HepG2 (cell line): Measurements from ENCODE around the gene ZNFX1. TPM values are rescaled to one million over a fixed set of nuclear protein-coding genes. Genes with fewer than 3 reads are reported as not detected.

Experiments
- ELF1 ChIP-seq: sonication (generic); formaldehyde crosslinking; IDR thresholded peaks from 2 replicates; pipeline ENCODE4 v1.4.0; 2020; ENCODE audit warnings: missing genetic modification reagents
- FOXC1 ChIP-seq: sonication (generic); formaldehyde crosslinking; IDR thresholded peaks from 2 replicates; pipeline ENCODE4 v1.8.0; 2022; ENCODE audit warnings: mild to moderate bottlenecking, missing genetic modification reagents, borderline replicate concordance
- GTF3A ChIP-seq: sonication (generic); formaldehyde crosslinking; conservative IDR thresholded peaks from 2 replicates; pipeline ENCODE4 v1.4.0; 2020; ENCODE audit warnings: mild to moderate bottlenecking, missing genetic modification reagents
- GZF1 ChIP-seq: sonication (generic); formaldehyde crosslinking; IDR thresholded peaks from 2 replicates; pipeline ENCODE4 v1.5.1; 2020; ENCODE audit warnings: mild to moderate bottlenecking, missing genetic modification reagents
- HIVEP1 ChIP-seq: sonication (generic); formaldehyde crosslinking; IDR thresholded peaks from 2 replicates; pipeline ENCODE4 v1.4.0; 2020; ENCODE audit warnings: mild to moderate bottlenecking, missing genetic modification reagents
- IRX3 ChIP-seq: sonication (generic); formaldehyde crosslinking; IDR thresholded peaks from 2 replicates; pipeline ENCODE4 v1.8.1; 2023; ENCODE audit warnings: mild to moderate bottlenecking, low read depth, missing genetic modification reagents, borderline replicate concordance
- PCBP1 ChIP-seq: fragments of 200-400 bp; formaldehyde crosslinking; IDR thresholded peaks from 2 replicates; pipeline ENCODE4 v1.6.1; 2017; ENCODE audit warnings: mild to moderate bottlenecking, low read depth, low read length, borderline replicate concordance
- SRSF4 ChIP-seq: fragments of 200-400 bp; formaldehyde crosslinking; IDR thresholded peaks from one replicate; pipeline ENCODE4 v1.6.1; 2018; ENCODE audit warnings: mild to moderate bottlenecking, low read depth, low read length, moderate library complexity; ENCODE audit not compliant: poor library complexity, severe bottlenecking
- TCF7 ChIP-seq: sonication (generic); IDR thresholded peaks from 2 replicates; pipeline ENCODE4 v1.6.1; 2016; ENCODE audit warnings: antibody characterized with exemption, low read depth
- THAP11 ChIP-seq: IDR thresholded peaks from 2 replicates; pipeline ENCODE4 v1.6.1; 2016; ENCODE audit warnings: missing biosample characterization, missing genetic modification reagents
- YEATS2 ChIP-seq: sonication (generic); formaldehyde crosslinking; IDR thresholded peaks from 2 replicates; pipeline ENCODE4 v1.4.0; 2020; ENCODE audit warnings: missing genetic modification reagents, borderline replicate concordance
- ZFP82 ChIP-seq: sonication (generic); formaldehyde crosslinking; IDR thresholded peaks from 2 replicates; pipeline ENCODE4 v1.5.1; 2020; ENCODE audit warnings: mild to moderate bottlenecking, missing genetic modification reagents, borderline replicate concordance
- ZNF138 ChIP-seq: sonication (generic); formaldehyde crosslinking; IDR thresholded peaks from 2 replicates; pipeline ENCODE4 v1.5.0; 2020; ENCODE audit warnings: mild to moderate bottlenecking, low read depth, missing genetic modification reagents
- ZNF143 ChIP-seq: sonication (generic); formaldehyde crosslinking; IDR thresholded peaks from 2 replicates; pipeline ENCODE4 v1.4.0; 2020; ENCODE audit warnings: missing genetic modification reagents
- ZNF737 ChIP-seq: sonication (generic); formaldehyde crosslinking; IDR thresholded peaks from 2 replicates; pipeline ENCODE4 v1.5.0; 2020; ENCODE audit warnings: missing genetic modification reagents, mild to moderate bottlenecking, borderline replicate concordance
- polyA plus RNA-seq, 8 experiments: library from polyadenylated mRNA; depleted of rRNA in 3 of 8; stranded (reverse) in 7 of 8; unstranded in 1 of 8; fragments of >200 nt; fragmentation: Illumina TruSeq in 4 of 8; extraction: Trizol in 4 of 8; gene quantifications; 2 replicates each; pipeline versions ENCODE4 v1.2.1 to v1.2.3, GENCODE V29; 2011 to 2016; ENCODE audit warnings: low read depth in 4 of 8, missing spikeins in 1 of 8, mixed read lengths in 1 of 8; ENCODE audit not compliant: insufficient read depth in 1 of 8
- total RNA-seq, 5 experiments: library from RNA; depleted of rRNA; stranded (reverse); fragments of >200 nt; fragmentation: Illumina TruSeq; extraction: Trizol; gene quantifications; 2 replicates each; pipeline ENCODE4 v1.2.3, GENCODE V29; 2016; ENCODE audit warnings: low read depth in 1 of 5
- TF ChIP-seq, protein P1 (sequence below): sonication (generic); formaldehyde crosslinking; IDR thresholded peaks from 2 replicates; pipeline ENCODE4 v1.8.0; 2022; ENCODE audit warnings: missing genetic modification reagents, low read depth, mild to moderate bottlenecking, borderline replicate concordance
- TF ChIP-seq, protein P2 (sequence below): sonication (generic); formaldehyde crosslinking; IDR thresholded peaks from 2 replicates; pipeline ENCODE4 v1.5.0; 2020; ENCODE audit warnings: missing genetic modification reagents
- TF ChIP-seq, protein P3 (sequence below): sonication (generic); formaldehyde crosslinking; IDR thresholded peaks from 2 replicates; pipeline ENCODE4 v1.8.0; 2022; ENCODE audit warnings: low read depth, missing genetic modification reagents
- TF ChIP-seq, protein P4 (sequence below): sonication (generic); formaldehyde crosslinking; IDR thresholded peaks from 2 replicates; pipeline ENCODE4 v1.4.0; 2020; ENCODE audit warnings: missing genetic modification reagents, low read depth, mild to moderate bottlenecking, borderline replicate concordance
- TF ChIP-seq, protein P5 (sequence below): sonication (generic); formaldehyde crosslinking; IDR thresholded peaks from 2 replicates; pipeline ENCODE4 v1.4.0; 2020; ENCODE audit warnings: mild to moderate bottlenecking, missing genetic modification reagents
- TF ChIP-seq, protein P6 (sequence below): IDR thresholded peaks from 2 replicates; pipeline ENCODE4 v1.6.1; 2012; ENCODE audit warnings: low read length, improper control_type of control experiment

ZNFX1 gene
- total and polyA plus RNA-seq, 2 of the 13 experiments (the other 11 are each of a cell fraction or from before 2014, with no cell fraction given): 2.9 to 11.1 TPM

DNA sequence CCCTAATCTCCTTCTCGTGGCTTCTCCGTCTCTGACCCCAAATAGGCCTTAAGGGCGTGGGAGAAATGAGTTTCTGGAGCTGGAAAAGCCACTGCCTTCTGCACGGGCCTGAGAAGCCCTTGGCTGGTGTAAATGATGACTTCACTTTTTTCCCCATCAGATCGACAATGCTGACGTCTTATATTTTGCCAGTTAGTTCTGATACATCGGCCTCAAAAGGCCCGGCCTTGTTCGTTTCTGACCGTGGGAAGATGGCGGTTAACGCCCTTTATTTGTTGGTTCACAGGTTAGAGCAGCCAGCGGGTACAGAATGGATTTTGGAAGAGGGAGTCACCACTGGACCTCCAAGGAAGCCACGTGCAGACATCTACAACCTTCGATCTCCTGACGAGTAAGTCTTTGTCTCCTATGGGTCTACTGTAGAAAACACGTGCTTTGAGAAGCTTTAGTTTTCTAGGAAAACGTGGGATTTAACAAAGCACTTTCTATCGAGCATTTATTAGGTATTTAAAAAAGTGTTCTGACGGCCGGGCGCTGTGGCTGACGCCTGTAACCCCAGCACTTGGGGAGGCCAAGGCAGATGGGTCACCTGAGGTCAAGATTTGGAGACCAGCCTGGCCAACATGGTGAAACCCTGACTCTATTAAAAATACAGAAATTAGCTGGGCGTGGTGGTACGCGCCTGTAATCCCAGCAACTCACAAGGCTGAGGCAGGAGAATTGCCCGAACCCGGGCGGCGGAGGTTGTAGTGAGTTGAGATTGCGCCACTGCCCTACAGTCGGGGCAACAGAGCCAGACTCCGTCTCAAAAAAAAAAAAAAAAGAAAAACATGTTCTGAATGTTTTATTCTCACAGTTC is 1.2 kb upstream of the ZNFX1 start (continued):
- TF ChIP-seq THAP11 (no peak), TCF7 (no peak), IRX3 (0 out of 2 replicates have a peak, but pooled peaks have one; percentile 2), ZFP82 (CRISPR knock-in tag) (no peak; the same call in 1 of the 2 replicates), ZNF143 (CRISPR knock-in tag) (no peak), FOXC1 (no peak), GTF3A (CRISPR knock-in tag) (no peak), ZNF737 (peak; percentile 84; the same call in 1 of the 2 replicates), PCBP1 (no peak), GZF1 (CRISPR knock-in tag) (no peak), ZNF138 (no peak; the same call in 1 of the 2 replicates), SRSF4 (no peak), YEATS2 (CRISPR knock-in tag) (0 out of 2 replicates have a peak, but pooled peaks have one; percentile 15), ELF1 (CRISPR knock-in tag) (no peak; the same call in 1 of the 2 replicates), HIVEP1 (CRISPR knock-in tag) (peak; percentile 10; the same call in 1 of the 2 replicates)
- TF ChIP-seq, protein P1, sequence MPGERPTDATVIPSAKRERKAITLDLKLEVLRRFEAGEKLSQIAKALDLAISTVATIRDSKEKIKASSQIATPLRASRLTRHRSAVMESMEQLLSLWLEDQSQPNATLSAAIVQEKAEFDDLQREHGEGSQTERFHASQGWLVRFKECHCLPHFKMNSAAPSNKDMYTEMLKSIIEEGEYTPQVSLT (CRISPR knock-in tag): no peak
- TF ChIP-seq, protein P2, sequence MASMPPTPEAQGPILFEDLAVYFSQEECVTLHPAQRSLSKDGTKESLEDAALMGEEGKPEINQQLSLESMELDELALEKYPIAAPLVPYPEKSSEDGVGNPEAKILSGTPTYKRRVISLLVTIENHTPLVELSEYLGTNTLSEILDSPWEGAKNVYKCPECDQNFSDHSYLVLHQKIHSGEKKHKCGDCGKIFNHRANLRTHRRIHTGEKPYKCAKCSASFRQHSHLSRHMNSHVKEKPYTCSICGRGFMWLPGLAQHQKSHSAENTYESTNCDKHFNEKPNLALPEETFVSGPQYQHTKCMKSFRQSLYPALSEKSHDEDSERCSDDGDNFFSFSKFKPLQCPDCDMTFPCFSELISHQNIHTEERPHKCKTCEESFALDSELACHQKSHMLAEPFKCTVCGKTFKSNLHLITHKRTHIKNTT (CRISPR knock-in tag): no peak
- TF ChIP-seq, protein P3, sequence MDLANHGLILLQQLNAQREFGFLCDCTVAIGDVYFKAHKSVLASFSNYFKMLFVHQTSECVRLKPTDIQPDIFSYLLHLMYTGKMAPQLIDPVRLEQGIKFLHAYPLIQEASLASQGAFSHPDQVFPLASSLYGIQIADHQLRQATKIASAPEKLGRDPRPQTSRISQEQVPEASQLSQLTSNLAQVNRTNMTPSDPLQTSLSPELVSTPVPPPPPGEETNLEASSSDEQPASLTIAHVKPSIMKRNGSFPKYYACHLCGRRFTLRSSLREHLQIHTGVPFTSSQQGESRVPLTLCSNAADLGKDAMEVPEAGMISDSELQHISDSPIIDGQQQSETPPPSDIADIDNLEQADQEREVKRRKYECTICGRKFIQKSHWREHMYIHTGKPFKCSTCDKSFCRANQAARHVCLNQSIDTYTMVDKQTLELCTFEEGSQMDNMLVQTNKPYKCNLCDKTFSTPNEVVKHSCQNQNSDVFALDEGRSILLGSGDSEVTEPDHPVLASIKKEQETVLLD (CRISPR knock-in tag): no peak
- TF ChIP-seq, protein P4, sequence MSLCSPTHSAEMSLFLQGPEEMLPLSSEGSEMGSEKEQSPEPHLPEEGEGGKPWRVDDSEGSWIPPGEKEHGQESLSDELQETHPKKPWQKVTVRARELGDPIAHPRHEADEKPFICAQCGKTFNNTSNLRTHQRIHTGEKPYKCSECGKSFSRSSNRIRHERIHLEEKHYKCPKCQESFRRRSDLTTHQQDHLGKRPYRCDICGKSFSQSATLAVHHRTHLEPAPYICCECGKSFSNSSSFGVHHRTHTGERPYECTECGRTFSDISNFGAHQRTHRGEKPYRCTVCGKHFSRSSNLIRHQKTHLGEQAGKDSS: no peak
- TF ChIP-seq, protein P5, sequence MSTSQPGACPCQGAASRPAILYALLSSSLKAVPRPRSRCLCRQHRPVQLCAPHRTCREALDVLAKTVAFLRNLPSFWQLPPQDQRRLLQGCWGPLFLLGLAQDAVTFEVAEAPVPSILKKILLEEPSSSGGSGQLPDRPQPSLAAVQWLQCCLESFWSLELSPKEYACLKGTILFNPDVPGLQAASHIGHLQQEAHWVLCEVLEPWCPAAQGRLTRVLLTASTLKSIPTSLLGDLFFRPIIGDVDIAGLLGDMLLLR: no peak
- TF ChIP-seq, protein P6, sequence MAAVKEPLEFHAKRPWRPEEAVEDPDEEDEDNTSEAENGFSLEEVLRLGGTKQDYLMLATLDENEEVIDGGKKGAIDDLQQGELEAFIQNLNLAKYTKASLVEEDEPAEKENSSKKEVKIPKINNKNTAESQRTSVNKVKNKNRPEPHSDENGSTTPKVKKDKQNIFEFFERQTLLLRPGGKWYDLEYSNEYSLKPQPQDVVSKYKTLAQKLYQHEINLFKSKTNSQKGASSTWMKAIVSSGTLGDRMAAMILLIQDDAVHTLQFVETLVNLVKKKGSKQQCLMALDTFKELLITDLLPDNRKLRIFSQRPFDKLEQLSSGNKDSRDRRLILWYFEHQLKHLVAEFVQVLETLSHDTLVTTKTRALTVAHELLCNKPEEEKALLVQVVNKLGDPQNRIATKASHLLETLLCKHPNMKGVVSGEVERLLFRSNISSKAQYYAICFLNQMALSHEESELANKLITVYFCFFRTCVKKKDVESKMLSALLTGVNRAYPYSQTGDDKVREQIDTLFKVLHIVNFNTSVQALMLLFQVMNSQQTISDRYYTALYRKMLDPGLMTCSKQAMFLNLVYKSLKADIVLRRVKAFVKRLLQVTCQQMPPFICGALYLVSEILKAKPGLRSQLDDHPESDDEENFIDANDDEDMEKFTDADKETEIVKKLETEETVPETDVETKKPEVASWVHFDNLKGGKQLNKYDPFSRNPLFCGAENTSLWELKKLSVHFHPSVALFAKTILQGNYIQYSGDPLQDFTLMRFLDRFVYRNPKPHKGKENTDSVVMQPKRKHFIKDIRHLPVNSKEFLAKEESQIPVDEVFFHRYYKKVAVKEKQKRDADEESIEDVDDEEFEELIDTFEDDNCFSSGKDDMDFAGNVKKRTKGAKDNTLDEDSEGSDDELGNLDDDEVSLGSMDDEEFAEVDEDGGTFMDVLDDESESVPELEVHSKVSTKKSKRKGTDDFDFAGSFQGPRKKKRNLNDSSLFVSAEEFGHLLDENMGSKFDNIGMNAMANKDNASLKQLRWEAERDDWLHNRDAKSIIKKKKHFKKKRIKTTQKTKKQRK: no peak
